GM10266 (cell line): Measurements from ENCODE around the gene PCK2.

ENCODE experiments used
- DNase-seq: peaks from one replicate; pipeline ENCODE4 v3.0.0; 2012; ENCODE audit errors: extremely low spot score
- TF ChIP-seq, protein P1 (sequence below): IDR thresholded peaks from 2 replicates; pipeline ENCODE4 v1.5.1; 2012; ENCODE audit warnings: mild to moderate bottlenecking, low read depth; ENCODE audit not compliant: control insufficient read depth, insufficient read depth; ENCODE audit errors: missing control alignments

PCK2 gene

DNA sequence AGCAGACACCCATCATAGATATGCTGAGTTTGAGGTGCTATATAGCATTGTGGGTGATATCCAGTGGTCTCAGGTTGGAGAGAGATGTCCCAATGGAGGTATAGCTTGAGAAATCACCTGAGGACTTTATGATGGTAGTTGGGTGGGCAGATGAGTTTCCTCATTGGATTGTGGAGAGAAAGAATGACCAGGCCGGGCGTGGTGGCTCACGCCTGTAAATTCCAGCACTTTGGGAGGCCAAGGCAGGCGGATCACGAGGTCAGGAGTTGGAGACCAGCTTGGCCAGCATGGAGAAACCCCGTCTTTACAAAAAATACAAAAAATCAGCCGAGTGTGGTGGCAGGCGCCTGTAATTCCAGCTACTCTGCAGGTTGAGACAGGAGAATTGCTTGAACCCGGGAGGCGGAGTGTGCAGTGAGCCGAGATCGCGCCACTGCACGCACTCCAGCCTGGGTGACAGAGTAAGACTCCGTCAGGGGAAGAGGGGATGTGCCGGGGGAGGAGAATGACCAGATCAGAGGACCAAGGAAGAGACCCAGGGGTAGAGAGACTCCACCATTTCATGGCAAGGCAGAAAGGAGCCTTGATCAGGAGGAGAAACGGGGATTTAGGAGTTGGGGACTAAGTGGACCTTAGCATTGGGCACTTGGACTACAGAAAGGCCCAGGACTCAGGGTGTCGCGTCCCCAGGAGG, 757 bp upstream of the PCK2 start:
- TF ChIP-seq, protein P1, sequence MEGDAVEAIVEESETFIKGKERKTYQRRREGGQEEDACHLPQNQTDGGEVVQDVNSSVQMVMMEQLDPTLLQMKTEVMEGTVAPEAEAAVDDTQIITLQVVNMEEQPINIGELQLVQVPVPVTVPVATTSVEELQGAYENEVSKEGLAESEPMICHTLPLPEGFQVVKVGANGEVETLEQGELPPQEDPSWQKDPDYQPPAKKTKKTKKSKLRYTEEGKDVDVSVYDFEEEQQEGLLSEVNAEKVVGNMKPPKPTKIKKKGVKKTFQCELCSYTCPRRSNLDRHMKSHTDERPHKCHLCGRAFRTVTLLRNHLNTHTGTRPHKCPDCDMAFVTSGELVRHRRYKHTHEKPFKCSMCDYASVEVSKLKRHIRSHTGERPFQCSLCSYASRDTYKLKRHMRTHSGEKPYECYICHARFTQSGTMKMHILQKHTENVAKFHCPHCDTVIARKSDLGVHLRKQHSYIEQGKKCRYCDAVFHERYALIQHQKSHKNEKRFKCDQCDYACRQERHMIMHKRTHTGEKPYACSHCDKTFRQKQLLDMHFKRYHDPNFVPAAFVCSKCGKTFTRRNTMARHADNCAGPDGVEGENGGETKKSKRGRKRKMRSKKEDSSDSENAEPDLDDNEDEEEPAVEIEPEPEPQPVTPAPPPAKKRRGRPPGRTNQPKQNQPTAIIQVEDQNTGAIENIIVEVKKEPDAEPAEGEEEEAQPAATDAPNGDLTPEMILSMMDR, result no peak

DNA sequence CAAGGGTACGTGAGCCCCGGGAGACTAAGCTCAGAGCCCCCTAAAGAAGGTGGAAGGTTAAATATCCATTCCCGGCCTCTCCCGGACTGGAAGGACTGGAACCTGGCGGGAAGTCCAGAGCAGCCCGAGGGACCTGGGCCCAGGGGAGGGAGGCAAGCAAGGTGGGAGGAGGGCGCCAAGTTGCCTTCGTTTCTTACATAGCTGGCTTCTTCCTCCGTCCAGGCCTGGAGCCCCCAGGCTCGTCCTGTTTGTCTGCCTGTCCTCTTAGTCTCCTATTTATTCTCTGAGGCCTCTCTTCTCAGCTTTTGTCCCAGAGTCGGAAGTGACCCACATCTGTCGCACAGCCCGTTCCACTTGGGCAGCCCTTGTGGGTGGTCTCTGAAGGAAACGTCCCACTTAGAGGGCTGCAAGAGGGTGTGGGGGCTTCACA, 745 bp downstream of the PCK2 start:
- no peak for DNase-seq
- TF ChIP-seq, protein P1, result no peak

More for the DNA sequence above, 757 bp upstream of the PCK2 start:
- DNase-seq, result no peak

DNA sequence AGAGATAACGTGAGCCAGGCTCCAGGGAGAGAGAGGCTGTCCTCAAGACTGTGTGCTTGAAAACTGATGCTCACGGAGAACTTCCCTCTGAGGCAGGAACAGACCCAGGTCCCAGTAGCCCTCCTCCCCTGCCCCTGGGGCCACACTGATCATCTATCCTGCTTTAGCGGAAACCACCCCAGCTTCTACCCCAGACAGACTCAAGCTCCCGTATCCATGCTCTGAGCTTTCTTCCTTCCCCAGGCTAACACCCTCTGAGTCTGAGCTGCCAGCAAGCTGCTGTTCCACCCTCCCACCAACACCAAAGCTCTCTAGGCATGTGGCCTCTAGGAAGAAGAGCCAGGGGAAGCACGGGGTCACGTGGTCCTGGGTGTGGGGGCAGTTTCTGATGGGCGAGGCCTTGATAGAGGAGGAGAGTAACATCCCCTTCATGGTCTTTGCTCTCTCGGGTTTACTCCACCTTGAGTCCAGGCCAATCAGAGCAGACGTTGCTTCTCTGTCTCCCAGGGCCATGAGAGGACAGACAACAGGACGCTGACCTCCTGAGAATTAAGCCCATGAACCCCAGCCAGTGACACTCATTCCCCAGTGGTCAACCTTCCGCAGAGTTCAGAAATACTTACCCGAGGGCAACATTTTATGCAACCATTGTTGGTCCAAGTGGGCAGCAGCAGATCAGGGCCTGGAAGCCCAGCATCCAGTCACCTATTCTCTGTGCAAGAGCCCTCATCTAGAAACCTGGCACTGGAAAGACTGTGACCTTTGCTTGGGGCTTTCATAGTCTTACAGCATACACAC, 1.4 kb downstream of the PCK2 start:
- DNase-seq, result peak; percentile 97
- TF ChIP-seq, protein P1, result no peak

DNA sequence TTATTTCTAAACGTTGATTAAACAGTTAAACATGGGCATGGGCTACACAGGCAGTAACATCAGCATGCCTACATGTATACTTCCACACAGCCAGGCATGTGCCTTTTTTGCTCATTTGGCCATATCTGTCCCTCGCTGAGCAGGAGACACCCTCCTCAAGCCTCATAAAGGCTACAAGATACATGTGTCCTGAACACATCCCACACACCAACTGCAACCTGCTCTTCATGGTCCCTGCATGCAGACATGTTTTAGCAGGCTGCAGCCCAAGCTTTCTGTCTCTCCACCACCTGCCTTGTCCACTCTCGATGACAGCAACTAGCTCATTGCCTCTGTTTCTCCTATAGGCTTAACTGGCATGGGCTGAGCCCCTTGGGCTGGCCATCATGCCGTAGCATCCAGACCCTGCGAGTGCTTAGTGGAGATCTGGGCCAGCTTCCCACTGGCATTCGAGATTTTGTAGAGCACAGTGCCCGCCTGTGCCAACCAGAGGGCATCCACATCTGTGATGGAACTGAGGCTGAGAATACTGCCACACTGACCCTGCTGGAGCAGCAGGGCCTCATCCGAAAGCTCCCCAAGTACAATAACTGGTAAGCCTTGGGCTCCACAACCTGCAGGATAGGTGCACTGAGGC, 2.6 kb downstream of the PCK2 start:
- DNase-seq, result no peak
- TF ChIP-seq, protein P1, result no peak

DNA sequence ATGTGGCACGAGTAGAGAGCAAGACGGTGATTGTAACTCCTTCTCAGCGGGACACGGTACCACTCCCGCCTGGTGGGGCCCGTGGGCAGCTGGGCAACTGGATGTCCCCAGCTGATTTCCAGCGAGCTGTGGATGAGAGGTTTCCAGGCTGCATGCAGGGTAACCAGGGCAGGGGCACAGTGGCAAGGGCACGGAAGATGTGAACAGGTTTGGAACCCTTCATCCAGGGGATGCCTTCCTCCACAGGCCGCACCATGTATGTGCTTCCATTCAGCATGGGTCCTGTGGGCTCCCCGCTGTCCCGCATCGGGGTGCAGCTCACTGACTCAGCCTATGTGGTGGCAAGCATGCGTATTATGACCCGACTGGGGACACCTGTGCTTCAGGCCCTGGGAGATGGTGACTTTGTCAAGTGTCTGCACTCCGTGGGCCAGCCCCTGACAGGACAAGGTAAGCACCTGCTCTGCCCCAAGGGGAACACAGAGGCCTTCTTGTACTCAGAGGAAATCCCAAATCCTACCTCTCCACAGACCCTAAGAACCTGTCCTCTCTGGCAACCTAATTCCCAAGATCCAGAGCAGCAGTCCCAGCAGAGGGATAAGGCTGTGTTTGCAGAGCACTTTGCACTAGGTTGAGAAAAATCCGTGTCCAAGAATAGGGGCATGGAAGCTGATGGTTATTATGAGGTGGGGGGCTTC, 4.3 kb downstream of the PCK2 start:
- TF ChIP-seq, protein P1, result no peak
- no peak for DNase-seq

DNA sequence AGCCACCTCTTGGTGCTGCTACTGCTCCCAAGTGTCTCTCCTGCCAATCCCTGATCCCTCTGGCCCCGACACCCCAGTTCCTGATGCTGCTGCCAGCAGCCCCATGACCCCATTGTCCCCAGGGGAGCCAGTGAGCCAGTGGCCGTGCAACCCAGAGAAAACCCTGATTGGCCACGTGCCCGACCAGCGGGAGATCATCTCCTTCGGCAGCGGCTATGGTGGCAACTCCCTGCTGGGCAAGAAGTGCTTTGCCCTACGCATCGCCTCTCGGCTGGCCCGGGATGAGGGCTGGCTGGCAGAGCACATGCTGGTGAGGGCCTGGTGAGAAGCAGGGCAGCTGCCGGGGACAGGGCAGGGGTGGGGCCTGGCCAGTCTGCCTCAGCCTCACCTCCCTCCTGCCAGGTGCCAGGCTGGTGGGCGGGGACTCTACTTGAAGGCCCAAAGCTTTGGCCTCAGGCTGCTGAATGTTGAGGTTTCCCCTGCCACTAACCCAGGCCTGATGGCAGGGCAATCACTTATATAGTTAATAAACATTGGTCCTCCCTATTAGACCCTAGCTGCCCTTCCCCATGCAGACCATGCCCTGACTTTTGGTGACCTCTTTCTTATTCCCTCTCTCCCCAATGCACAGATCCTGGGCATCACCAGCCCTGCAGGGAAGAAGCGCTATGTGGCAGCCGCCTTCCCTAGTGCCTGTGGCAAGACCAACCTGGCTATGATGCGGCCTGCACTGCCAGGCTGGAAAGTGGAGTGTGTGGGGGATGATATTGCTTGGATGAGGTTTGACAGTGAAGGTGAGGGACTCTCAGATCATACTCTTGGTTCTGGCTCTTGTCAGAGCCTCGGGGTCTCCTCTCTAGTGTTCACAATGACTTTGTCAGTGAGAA, 5.1 kb downstream of the PCK2 start:
- TF ChIP-seq, protein P1, result no peak
- no peak for DNase-seq
